NCI-H345 treated with DMSO at 0.1 percent for 48 hours (cell line): ENCODE data around the gene MGA.

Experiments
- DNase-seq: peaks from one replicate; lab custom pipeline; 2025; ENCODE audit not compliant: unreplicated experiment; lab: John Stamatoyannopoulos, UW

Gene MGA

DNA sequence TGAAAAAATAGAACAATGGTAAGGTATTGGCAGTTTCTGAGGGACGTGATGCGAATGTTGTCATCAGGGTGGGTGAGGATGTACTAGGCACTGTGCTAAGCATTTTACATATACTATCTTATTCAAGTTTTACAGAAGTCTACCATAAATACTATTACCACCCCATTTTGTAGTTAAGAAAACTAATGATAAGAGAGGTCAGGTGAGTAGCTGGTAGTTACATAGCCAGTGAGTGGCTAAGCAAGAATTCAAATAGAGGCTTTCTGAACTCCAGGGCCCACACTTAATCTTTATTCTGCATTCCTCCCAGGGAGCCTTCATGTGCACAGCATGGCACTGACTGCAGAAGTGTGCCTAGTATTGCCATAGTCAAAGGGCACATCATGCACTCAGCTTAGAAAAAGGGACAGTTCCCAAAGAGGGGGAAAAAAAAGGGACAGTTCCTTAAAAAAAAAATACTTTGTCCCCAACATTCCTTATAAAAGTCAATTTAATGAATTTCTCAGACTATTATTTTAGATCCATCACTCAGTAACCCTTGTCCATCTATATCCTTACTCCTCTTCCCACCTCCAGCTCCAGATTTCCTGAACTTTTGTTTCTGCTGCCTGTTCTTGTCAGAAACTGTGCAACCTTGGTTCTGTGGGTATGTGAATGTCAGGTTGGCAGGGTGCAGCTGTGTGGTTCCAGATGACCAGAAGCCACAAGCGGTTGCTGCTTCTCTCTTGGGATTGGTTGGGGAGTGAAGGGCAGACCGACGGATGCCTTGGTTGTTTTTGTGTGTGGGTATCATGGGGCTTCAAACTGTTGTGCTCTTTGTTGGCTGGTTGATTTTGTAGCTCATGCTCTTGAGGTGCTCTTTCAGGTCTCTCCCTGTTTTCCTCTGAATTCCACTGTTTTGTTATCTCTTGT is 122.4 kb downstream of the MGA start:
- DNase-seq, result no peak

- no peak for DNase-seq
Observed at GRCh38 chr15:41783296-41783695, 123.1 kb downstream of the MGA start.

- no peak for DNase-seq
Observed at GRCh38 chr15:41788262-41788661, 128.1 kb downstream of the MGA start.

DNA sequence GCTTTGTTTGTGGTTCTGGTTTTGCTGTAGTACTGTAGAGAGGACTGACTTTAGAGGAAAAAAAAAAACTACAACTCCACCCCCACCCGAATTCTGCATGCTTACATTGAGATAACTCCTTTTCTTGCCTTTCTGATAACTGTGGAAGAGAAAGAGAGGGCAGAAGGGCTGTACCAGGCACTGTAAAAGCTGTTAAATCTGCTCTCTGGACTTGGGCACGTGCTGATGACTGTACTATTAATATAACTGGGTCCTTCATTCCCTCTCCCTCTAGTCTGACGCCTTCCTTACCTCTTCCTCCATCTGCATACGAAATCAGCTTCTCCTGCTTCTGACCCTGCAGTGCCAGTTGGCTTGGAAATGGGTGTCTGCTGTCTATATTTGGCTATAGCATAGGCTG is 129.0 kb downstream of the MGA start:
- no peak for DNase-seq

DNA sequence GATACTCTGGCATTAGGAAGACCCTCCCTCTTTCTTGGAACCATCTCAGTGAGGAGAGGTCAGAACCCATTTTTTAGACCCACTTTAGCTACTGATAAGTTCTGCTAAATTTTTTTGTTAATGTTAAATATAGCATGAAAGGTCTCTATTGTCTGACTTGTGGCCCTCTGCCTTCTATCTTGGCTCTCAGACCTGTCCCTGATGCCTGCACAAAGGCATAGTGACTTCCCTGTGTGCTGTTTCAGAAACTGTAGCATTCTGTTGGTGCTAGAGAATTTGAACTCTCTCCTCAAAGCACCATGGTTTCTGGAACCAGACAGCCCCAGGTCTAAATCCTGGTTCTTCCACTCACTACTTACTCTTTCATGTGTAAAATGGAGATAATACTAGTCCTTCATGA is 129.5 kb downstream of the MGA start:
- no peak for DNase-seq

DNA sequence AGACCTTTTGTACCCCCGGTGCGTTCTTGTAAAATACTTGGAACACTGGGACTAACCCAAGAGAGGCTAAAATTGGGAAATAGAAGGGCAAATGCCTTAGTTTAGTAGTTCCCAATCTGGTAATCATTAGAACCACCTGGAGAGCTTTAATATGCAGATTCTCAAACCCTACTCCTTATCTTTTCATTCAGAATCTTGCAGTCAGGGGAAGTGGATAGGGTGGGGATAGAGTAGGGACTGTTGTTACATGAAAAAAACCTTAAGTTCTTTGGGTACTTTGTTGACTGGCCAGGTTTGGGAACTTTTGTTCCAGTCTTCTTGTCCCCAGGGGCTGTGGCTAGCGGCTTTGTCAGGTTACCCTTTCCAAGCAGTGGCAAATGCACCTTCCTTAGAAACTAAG is 130.0 kb downstream of the MGA start:
- no peak for DNase-seq

DNA sequence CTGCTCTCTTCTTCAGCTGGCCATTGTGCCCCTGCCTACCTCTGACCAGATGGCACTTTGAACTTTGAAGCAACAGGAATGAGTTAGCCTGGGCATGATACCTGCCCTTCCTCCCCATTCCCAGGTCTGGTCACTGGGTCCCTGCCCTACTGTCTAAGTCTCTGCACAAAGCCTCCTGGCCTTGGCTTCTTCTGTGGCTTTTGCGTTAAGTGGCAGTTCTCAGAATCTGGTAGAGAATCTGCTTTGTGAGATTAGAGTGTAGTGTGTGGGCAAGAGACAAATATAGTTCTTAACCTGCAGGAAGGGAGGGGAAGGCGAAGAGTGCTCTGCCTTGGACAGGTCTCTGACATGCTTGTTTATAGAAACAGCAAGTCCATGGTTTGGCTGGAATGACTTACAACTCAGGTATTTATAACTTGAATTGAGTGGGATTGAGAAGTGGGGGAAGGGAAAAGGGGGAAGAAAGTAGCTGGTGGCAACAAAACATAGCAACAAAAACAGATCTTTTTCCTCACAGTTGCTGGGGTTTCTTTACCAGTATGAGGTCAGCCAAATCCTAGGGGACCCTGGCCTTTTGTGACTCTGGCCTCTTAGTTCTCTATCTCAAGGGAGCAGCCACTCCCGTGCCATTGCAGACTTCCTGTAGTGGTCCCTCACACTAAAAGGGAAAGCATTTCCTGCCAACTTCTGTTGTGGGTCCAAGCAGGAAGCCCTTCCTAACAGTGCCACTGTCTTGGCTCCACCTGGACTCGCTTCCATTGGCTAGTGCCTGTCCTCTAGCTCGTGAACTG is 130.7 kb downstream of the MGA start:
- DNase-seq, result no peak

- no peak for DNase-seq
Observed at GRCh38 chr15:41791547-41791937, 131.3 kb downstream of the MGA start.

GRCh38 chr15:41792000-41792637 is 131.9 kb downstream of the MGA start:
- DNase-seq, result peak; percentile 34

- no peak for DNase-seq
Observed at GRCh38 chr15:41794081-41794480, 133.9 kb downstream of the MGA start.

DNA sequence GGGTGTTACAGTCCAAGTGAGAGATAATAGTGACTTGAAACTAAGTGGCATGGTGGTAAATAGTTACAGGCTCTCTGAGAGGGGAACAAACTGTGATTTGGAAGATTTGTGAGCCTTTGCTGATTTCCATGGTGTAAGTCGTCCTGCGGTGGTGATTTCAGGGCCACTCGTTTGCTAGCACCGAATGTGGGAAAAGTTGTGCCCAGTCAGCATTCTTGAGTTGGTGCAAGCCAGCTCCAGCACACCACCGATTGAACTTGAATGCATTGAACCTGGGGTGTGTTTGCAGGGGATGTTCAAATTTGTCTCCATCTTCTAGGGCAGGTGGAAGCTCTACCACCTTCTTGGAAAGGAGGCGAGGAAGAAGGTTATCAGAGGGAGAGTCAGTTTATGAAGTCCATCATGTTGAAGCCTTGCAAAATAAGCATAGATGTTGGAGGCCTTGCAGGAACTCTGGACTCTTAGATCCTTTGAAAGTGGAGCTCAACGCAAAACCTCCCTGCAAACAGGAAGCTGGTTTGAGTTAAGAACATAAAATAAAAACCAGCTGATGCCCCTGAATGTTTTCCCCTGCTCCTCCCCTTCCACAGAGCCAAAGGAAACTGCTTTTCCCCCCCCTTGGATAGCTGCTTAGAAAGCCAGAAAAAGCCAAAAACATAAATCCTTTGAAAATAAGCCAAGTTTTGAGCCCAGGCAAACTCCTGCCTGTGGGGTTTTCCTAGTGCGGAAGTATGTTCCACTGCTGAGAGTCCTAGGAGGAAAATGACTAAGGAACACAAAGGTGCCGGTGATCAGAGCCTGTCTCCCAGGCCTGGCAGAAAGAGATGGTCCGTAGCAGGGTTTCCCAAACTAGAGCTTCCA is 136.0 kb downstream of the MGA start:
- no peak for DNase-seq

DNA sequence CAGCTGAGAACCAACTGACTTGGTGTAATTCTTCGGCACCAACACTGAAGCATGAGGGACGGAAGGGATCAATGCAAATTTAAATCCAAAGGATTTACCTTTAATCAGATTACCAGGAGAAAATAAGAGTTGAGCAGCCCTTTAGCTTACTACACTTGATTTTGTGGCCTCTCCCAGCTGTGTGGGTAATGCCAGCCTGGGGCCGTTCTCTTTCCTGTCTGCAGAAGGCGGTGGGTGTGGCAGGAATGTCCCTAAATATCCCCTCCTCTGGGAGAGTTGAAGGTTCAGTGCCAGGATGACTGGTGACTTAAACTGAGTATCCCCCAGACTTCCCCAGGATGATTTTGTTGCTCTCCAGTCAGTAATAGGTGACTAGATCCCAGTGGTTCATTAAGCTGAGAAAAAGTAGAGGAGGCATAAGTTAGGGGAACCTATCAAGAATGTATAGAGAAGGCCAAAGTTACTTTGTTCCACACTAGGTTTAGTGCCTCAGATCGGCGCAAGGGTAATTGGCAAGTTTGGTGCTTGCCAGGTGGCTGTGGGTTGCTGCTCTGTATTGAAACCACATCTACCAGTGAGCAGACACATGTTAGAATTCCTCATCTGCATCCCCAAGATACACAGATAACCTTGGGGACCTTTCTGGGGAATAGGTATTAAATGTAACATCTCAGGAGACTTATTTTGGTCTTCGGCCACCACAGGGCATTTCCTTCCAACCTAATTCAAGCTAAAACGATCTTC is 137.2 kb downstream of the MGA start:
- no peak for DNase-seq

DNA sequence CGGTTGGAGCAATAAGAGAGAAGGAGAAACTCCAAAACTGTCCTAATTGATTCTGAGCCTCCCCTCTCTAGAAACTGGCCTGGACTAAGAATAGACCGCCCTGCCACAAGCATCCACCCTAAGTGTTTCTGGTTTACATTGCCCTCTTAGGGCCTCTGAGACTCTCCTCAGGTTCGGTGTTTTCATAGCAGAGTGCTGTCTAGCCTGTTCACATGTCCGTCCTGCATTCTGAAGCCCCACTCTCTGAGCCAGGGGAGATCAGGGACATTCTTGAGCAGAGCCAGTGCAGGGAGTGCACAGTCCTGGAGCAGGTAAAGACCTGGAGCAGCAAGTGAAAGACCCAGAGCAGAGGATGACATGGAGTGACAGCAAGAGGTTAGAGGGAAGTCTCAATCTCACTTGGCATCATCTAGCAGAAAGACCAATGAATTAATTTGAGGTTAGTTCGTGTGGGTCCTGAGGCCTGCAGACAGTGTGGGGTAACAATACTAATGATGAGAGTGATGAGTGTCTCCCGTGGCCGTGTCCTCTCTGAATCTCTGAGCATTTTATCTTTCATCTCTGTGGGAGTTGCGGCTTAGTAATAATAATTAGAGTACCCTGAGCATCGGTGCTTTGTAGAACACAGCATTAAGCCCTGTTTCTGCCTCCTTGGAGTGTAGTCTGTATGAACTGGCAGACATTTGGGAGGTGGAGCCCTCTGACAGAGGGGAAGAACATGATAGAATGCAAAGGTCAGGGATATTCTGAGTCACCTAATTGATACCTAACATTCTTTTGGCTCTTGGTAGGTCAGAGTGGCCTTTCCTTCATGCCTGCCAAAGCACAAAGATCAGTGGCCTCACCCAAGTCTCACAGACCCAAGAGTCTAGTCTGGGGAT is 138.6 kb downstream of the MGA start:
- no peak for DNase-seq

GRCh38 chr15:41799488-41799805 is 139.2 kb downstream of the MGA start:
- DNase-seq, result no peak

- no peak for DNase-seq
Observed at GRCh38 chr15:41801185-41801584, 141.0 kb downstream of the MGA start.

DNA sequence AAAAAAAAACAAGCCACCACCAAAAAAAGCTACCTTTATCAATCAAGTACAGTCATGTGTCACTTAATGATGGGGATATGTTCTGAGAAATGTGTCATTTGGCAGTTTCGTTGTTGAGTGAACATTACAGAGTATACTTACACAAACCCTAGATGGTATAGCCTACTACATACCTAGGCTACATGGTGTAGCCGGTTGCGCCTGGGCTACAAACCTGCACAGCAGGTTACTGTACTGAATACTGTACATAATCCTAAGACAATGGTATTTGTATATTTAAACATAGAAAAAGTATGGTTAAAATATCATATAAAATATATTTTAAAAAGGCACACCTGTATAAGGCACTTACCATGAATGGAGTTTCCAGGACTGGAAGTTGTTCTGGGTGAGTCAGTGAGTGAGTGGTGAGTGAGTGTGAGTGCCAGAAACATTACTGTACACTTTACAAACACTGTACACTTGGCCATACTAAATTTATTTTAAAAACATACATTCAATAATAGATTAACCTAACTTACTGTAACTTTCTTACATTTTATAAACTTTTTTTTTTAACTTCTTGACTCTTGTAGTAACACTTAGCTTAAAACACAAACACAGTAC is 141.7 kb downstream of the MGA start:
- no peak for DNase-seq

GRCh38 chr15:41804361-41804760 is 144.2 kb downstream of the MGA start:
- no peak for DNase-seq

DNA sequence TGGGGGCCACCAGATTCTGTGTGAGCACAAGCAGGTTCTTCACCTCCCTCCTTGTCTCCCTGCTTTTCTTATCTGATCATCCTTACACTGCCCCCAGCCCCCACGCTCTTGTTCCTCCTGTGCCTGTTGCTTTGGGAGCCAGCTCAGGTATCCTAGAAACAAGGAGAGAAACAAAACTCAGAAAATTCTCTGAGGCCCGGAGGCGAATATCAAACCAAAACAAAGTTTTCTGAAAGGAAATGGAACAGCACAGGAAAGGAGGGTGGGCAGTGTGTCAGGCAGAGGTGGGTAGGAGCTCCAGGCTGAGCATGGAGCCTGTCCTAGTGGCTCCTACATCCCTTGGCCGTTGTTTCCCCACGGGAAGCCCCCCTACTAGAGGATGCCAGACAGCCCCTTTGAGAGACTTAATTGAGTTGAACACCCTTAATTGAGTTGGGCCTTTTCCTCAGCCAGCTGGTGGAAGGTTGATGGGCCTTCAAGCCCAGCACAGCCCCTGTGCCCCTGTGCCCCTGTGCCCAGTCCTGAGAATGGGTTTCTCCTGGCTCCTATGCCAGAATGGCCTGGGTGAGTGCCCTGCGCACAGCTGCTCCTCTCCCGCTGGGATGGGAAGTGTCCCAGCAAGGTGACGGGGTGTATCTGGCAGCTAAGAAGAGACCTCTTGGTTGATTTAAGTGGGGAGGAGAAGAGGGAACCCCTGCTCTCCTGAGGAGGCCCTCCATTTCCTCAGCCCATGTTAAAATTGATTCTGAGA is 144.9 kb downstream of the MGA start:
- no peak for DNase-seq
